ENCODE results near the gene UBE2D2. TPM values are rescaled to one million over a fixed set of nuclear protein-coding genes. Genes with fewer than 3 reads are reported as not detected.

Gene UBE2D2
- total RNA-seq, 1 donor from 2014 or later: 214 TPM

DNA sequence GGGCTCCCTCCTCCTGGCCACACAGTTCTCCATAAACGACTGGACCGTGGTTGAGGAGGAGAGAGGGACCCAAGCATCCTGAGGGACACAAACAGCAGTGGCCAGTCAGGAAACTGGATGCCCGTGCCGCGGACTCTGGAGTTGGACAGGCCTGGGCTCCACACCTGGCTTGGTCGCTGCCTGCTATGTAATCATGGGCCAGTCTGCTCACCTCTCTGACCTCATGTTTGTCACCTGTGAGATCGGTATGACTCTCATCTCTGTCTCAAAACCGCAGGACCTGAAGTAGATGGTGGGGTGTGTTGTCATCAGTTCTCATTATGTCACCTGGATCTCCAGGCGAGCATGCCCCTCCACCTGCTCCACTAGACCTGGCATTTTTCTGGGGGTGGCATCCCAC, 101.5 kb downstream of the UBE2D2 start:
- H3K27me3 Mint-ChIP-seq (ENCODE audit: unreplicated experiment): peaks cover 5% of the 10 kb centered on the region
- peaks cover 27% of the 10 kb centered on the region for H3K4me1 Mint-ChIP-seq (ENCODE audit: unreplicated experiment)
- TF ChIP-seq, protein P1, sequence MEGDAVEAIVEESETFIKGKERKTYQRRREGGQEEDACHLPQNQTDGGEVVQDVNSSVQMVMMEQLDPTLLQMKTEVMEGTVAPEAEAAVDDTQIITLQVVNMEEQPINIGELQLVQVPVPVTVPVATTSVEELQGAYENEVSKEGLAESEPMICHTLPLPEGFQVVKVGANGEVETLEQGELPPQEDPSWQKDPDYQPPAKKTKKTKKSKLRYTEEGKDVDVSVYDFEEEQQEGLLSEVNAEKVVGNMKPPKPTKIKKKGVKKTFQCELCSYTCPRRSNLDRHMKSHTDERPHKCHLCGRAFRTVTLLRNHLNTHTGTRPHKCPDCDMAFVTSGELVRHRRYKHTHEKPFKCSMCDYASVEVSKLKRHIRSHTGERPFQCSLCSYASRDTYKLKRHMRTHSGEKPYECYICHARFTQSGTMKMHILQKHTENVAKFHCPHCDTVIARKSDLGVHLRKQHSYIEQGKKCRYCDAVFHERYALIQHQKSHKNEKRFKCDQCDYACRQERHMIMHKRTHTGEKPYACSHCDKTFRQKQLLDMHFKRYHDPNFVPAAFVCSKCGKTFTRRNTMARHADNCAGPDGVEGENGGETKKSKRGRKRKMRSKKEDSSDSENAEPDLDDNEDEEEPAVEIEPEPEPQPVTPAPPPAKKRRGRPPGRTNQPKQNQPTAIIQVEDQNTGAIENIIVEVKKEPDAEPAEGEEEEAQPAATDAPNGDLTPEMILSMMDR (IDR thresholded peaks at IDR 0.05; ENCODE audit: unreplicated experiment): no peak
- no peaks in the 10 kb centered on the region for H3K36me3 Mint-ChIP-seq (ENCODE audit: low read depth, unreplicated experiment)
- H3K9me3 Mint-ChIP-seq (ENCODE audit: unreplicated experiment): no peaks in the 10 kb centered on the region
- DNase-seq (ENCODE audit: low spot score): no peak
- H3K27ac Mint-ChIP-seq (ENCODE audit: unreplicated experiment): no peak overlapping the region
- H3K4me3 Mint-ChIP-seq (ENCODE audit: unreplicated experiment): no peak overlapping the region

DNA sequence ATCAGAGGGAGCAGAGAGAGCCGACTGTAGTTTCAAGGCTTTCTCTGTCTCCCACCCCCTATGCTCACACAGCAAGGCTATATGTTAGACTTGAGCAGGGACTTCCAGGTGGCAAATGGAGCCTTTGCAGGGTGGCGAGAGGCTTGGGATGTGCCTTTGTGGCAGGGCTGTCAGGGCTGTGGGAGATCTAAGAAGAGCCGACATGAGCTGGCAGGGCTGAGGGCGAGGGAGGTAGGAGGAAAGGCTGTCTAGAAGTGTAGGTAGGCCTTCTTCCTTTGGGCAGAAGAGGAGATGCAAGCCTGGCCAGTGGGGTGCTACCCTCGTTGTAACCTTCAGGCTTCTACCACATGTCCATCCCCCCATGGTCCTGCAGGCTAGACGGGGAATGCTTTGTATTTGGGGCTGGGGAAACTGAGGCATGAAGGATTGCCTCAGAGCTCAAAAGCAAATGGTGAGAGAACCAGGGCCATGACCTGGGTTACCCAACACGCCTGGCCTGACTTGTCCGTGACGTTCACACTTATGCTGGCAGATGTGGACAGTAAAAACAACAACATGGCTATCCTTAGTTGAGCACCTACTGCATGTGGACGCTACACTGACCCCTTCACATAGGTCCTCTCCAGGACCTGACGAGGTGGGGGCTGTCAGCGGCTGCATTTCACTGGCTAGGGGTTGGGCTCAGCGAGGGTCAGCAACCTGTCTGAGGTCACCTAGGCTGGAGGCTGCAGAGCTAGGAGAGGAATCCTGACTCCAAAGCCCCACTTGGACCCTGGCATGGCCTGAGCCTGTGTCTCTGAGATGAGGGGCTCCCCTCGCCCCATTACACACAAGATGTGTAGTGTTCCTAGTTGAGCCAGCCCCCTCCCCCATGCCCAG, 102.3 kb downstream of the UBE2D2 start:
- Mint-ChIP-seq H3K36me3 (ENCODE audit: low read depth, unreplicated experiment) (no peaks in the 10 kb centered on the region), H3K27ac (ENCODE audit: unreplicated experiment) (no peak overlapping the region), H3K4me3 (ENCODE audit: unreplicated experiment) (no peak overlapping the region), H3K9me3 (ENCODE audit: unreplicated experiment) (no peaks in the 10 kb centered on the region), H3K4me1 (ENCODE audit: unreplicated experiment) (peaks cover 21% of the 10 kb centered on the region), H3K27me3 (ENCODE audit: unreplicated experiment) (peaks cover 5% of the 10 kb centered on the region)
- TF ChIP-seq, protein P1 (IDR thresholded peaks at IDR 0.05; ENCODE audit: unreplicated experiment): no peak
- no peak for DNase-seq (ENCODE audit: low spot score)

DNA sequence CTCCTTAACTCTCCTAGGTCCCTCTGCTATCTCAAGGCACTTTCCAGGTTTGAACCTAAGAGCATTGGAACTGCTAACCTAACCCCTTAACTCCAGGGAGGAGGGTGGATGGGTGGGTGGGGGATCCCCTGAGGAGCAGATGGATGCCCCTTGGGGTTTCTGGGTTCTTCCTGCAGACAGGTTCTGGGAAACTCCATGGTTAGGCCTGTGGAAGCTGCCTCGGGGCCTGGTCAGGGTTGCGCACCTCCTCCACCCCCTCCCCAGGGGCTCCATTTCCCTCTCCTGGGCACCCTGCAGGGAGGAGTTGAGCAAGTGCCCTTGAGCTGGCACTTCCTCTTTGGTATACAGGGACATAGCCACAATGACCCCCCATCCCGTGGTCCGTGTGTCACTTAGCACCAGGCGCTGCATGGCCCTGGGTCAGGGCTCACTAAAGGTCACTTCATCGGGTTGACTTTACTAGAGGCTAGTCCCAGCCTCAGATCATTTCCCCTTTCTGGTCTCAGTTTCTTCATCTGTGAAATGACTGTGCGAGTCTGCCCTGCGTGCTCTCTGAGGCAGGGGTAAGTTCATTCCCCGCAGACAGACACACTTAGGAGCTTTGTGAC, 103.1 kb downstream of the UBE2D2 start:
- TF ChIP-seq, protein P1 (IDR thresholded peaks at IDR 0.05; ENCODE audit: unreplicated experiment): no peak
- Mint-ChIP-seq H3K9me3 (ENCODE audit: unreplicated experiment) (no peaks in the 10 kb centered on the region), H3K27ac (ENCODE audit: unreplicated experiment) (no peak overlapping the region), H3K4me1 (ENCODE audit: unreplicated experiment) (peaks cover 17% of the 10 kb centered on the region), H3K27me3 (ENCODE audit: unreplicated experiment) (peaks cover 5% of the 10 kb centered on the region), H3K36me3 (ENCODE audit: low read depth, unreplicated experiment) (no peaks in the 10 kb centered on the region), H3K4me3 (ENCODE audit: unreplicated experiment) (no peak overlapping the region)
- DNase-seq (ENCODE audit: low spot score): no peak

DNA sequence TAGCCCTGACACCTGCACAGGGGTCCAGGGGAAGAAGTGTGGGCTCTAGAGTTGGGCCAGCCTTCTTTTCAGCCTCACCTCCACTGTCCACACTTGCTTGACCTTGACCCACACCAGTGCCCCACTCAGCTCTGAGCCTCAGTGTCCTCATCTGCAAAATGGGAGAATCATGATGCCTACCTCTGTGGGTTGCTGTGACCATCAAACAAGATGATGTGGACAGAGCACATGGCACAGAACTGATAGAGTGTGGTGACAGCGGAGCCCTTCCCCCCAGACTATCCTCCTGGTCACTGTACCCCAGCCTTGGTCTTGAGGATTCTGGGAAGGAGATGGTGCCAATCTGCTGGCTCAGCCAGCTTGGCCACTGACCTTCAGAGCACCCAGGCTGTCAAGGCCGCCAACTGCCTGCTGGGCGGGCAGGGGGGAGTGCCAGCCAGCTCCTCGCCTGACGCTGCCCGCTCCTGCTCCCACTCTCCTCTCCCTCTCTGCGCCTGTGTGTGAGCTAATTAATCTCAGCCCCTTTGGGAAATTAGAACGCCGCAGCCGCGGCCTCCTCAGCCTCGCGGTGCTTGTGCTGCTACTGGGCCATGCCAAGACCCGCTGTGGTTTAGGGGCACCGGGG, 103.7 kb downstream of the UBE2D2 start:
- Mint-ChIP-seq H3K27ac (ENCODE audit: unreplicated experiment) (no peak overlapping the region), H3K9me3 (ENCODE audit: unreplicated experiment) (no peaks in the 10 kb centered on the region), H3K4me3 (ENCODE audit: unreplicated experiment) (no peak overlapping the region), H3K27me3 (ENCODE audit: unreplicated experiment) (peaks cover 8% of the 10 kb centered on the region), H3K4me1 (ENCODE audit: unreplicated experiment) (peaks cover 20% of the 10 kb centered on the region), H3K36me3 (ENCODE audit: low read depth, unreplicated experiment) (no peaks in the 10 kb centered on the region)
- TF ChIP-seq, protein P1 (IDR thresholded peaks at IDR 0.05; ENCODE audit: unreplicated experiment): no peak
- no peak for DNase-seq (ENCODE audit: low spot score)

Data from endothelial cell (in vitro differentiated cells).